NCI-H446 treated with DMSO at 0.1 percent for 48 hours (cell line): ENCODE results near the gene NACC2.

ENCODE experiments used
- DNase-seq: peaks from one replicate; lab custom pipeline; 2025; lab: John Stamatoyannopoulos, UW

Gene NACC2

GRCh38 chr9:135958485-135958884, 136.6 kb downstream of the NACC2 start:
- DNase-seq: no peak

- no peak for DNase-seq
These were observed 137.7 kb downstream of the NACC2 start for GRCh38 chr9:135957431-135957830.

GRCh38 chr9:135956802-135957174, 138.3 kb downstream of the NACC2 start:
- DNase-seq: no peak
